ENCODE measurements around the gene PRKCZ.

- TF ChIP-seq EP300 (IDR thresholded peaks at IDR 0.05) (no peak), CTCF (IDR thresholded peaks at IDR 0.05) (no peak), POLR2A (IDR thresholded peaks at IDR 0.05; ENCODE audit: low read depth) (no peak)
Observed at GRCh38 chr1:2073382-2074230, 23.4 kb downstream of the PRKCZ start.

Data from esophagus muscularis mucosa (tissue), 4 donors.